Measurements from ENCODE around the gene BUD31. TPM values are rescaled to one million over a fixed set of nuclear protein-coding genes. Genes with fewer than 3 reads are reported as not detected.
A peak's percentile ranks its signal among the peaks of the same experiment; 100 is the strongest.
"Not testable (repeated sequence)": the region's sequence is repeated elsewhere in the genome, so short reads cannot be mapped to it uniquely, and the experiment has no call there.

Gene BUD31
- total RNA-seq (2014; rRNA removed; shearing (Covaris generic)) = 144 and 169 TPM in 2 replicates

GRCh38 chr7:99408379-99409191, at the start of gene BUD31, which contains the start of gene PDAP1:
BUD31 (plus strand) TSS chr7:99408969; CDS start chr7:99411093, 2,124 bp downstream.
PDAP1 (minus strand) TSS chr7:99408597; CDS start chr7:99408548, 49 bp downstream.
- peak; percentile 93 for DNase-seq (ENCODE audit: low read depth)

GRCh38 chr7:99359465-99360154, 49.2 kb upstream of the BUD31 start:
- no peak for DNase-seq (ENCODE audit: low read depth)

GRCh38 chr7:99362801-99363200, 46.0 kb upstream of the BUD31 start:
- DNase-seq (ENCODE audit: low read depth) = peak; percentile 58

GRCh38 chr7:99363286-99363685, 45.5 kb upstream of the BUD31 start:
- no peak for DNase-seq (ENCODE audit: low read depth)

- no peak for DNase-seq (ENCODE audit: low read depth)
Measured at GRCh38 chr7:99365318-99366141, 43.2 kb upstream of the BUD31 start.

- no peak for DNase-seq (ENCODE audit: low read depth)
Measured at GRCh38 chr7:99366646-99367045, 42.1 kb upstream of the BUD31 start.

- no peak for DNase-seq (ENCODE audit: low read depth)
Measured at GRCh38 chr7:99368750-99369389, 39.9 kb upstream of the BUD31 start.

- peak; percentile 89 for DNase-seq (ENCODE audit: low read depth)
Measured at GRCh38 chr7:99369767-99370391, 38.9 kb upstream of the BUD31 start.

GRCh38 chr7:99371376-99371920, 37.3 kb upstream of the BUD31 start:
- DNase-seq (ENCODE audit: low read depth) = no peak

- no peak for DNase-seq (ENCODE audit: low read depth)
Measured at GRCh38 chr7:99372275-99373090, 36.3 kb upstream of the BUD31 start.

GRCh38 chr7:99373091-99374066, 35.4 kb upstream of the BUD31 start:
- DNase-seq (ENCODE audit: low read depth) = no peak

- DNase-seq (ENCODE audit: low read depth) = peak; percentile 71
Measured at GRCh38 chr7:99374111-99375064, 34.4 kb upstream of the BUD31 start, which contains the start of gene ARPC1B. ARPC1B (plus strand) TSS chr7:99374730; CDS start chr7:99385715, 10,985 bp downstream.

GRCh38 chr7:99375070-99375807, 33.5 kb upstream of the BUD31 start:
- DNase-seq (ENCODE audit: low read depth) = peak; percentile 85

- peak; percentile 87 for DNase-seq (ENCODE audit: low read depth)
Measured at GRCh38 chr7:99379043-99379577, 29.7 kb upstream of the BUD31 start.

- DNase-seq (ENCODE audit: low read depth) = not testable (repeated sequence)
Measured at GRCh38 chr7:99379693-99380031, 29.1 kb upstream of the BUD31 start.

- no peak for DNase-seq (ENCODE audit: low read depth)
Measured at GRCh38 chr7:99380032-99380822, 28.5 kb upstream of the BUD31 start.

All from M059J (cell line).